Heart right ventricle (tissue), 16 donors: ENCODE results near the gene GRID1. TPM values are rescaled to one million over a fixed set of nuclear protein-coding genes. Genes with fewer than 3 reads are reported as not detected.

Source experiments
- ATAC-seq, 8 donors: fragments of 200-7000 bp; cut with Tn5 transposase; one replicate each; pipeline ENCODE4 v1.9.1; 2020; ENCODE audit warnings: mild to moderate bottlenecking in 8 of 8, moderate library complexity in 8 of 8, moderate number of reproducible peaks in 1 of 8
- DNase-seq, 2 donors: peaks; one replicate each; pipeline ENCODE4 v3.0.0-alpha.2; 2020
- H3K27ac ChIP-seq, 10 donors: fragments of 200-600 bp; sonication (generic) in 2 of 10; one replicate each; pipeline versions ENCODE4 v1.5.0 to v1.8.0; 2020 to 2022; ENCODE audit warnings: mild to moderate bottlenecking in 3 of 10
- H3K27me3 ChIP-seq, 7 donors: fragments of 200-600 bp; one replicate each; pipeline ENCODE4 v1.8.0; 2021 to 2022; ENCODE audit warnings: mild to moderate bottlenecking in 2 of 7
- H3K36me3 ChIP-seq, 9 donors: fragments of 200-600 bp; sonication (generic) in 1 of 9; one replicate each; pipeline versions ENCODE4 v1.5.0 to v1.8.0; 2020 to 2022; ENCODE audit warnings: mild to moderate bottlenecking in 2 of 9
- H3K4me1 ChIP-seq, 9 donors: fragments of 200-600 bp; sonication (generic) in 1 of 9; one replicate each; pipeline versions ENCODE4 v1.5.0 to v1.8.0; 2020 to 2022; ENCODE audit warnings: mild to moderate bottlenecking in 4 of 9
- H3K4me3 ChIP-seq, 10 donors: fragments of 200-600 bp; sonication (generic) in 2 of 10; one replicate each; pipeline versions ENCODE4 v1.5.0 to v1.8.0; 2020 to 2022; ENCODE audit warnings: mild to moderate bottlenecking in 7 of 10, moderate library complexity in 2 of 10
- H3K9me3 ChIP-seq, 11 donors: fragments of 200-600 bp in 10 of 11; sonication (generic) in 2 of 11; one replicate each; pipeline versions ENCODE4 v1.5.0 to v1.8.0; 2013 to 2022; ENCODE audit warnings: mild to moderate bottlenecking in 2 of 11, control low read depth in 1 of 11, moderate library complexity in 1 of 11
- CTCF ChIP-seq, 9 donors: fragments of 200-600 bp; sonication (generic) in 2 of 9; IDR thresholded peaks; one replicate each; pipeline versions ENCODE4 v1.5.0 to v1.8.0; 2021 to 2022; ENCODE audit warnings: antibody characterized with exemption in 9 of 9, mild to moderate bottlenecking in 5 of 9, moderate library complexity in 1 of 9
- WGBS, 2 donors: extraction: QIAGEN DNeasy Blood & Tissue Kit; methylation state at CpG; one replicate each; pipeline ENCODE4 v1.1.7; 2013; ENCODE audit warnings: inconsistent platforms in 1 of 2; 5-methylcytosine and 5-hydroxymethylcytosine counted together
- intact Hi-C, 10 donors: fragments of 100-400 bp; cut with DNase I; formaldehyde crosslinking; loops; one replicate each; pipeline versions ENCODE4 v1.11.1 to v1.14.2; 2022
- polyA plus RNA-seq, 2 donors: library from polyadenylated mRNA; stranded (reverse); fragments of 200-250 nt; gene quantifications; one replicate each; pipeline ENCODE4 v1.2.3, GENCODE V29; 2013
- total RNA-seq, 10 donors: library from RNA; stranded (reverse); fragmentation: NEBNext Ultra II Directional in 3 of 10; extraction: Animal tissue kit (Norgen Biotek cat#: 25700) in 3 of 10; gene quantifications; one replicate each; pipeline versions ENCODE4 v1.2.1 to v1.2.4, GENCODE V29; 2021 to 2023
- donor health status: Arrhythmogenic right ventricular cardiomyopathy.
- donor health status: ischemic (EF 13 %, LVEDD 7.1; RV severe dilation, severe dysfunction).
- donor health status: healthy with polysubstance abuse.
- donor health status: DM: no; HTN: yes; CAD: no.
- donor health status: DM: no; HTN: no; CAD: no.
- donor health status: ischemic (EF 25% LVEDD 6.9; RV normal size, moderate dysfunction).
- donor health status: ischemic (EF 25% LVEDD 5.7; RV mildly dilated, moderate dysfunction).
- donor health status: healthy.
- donor health status: DM: yes; HTN: yes; CAD: no.
- donor health status: Ischemic cardiomyopathy.
- donor health status: ischemic (EF 35%, LVEDD 5.7; RV mildly dilated, moderate dysfunction).
- donor health status: nonischemic (EF 11% LVEDD 7.7; RV severe dilation, severe dysfunction).
- donor health status: DM: yes; HTN: yes; CAD: no.
- donor health status: PGD.
- donor health status: ischemic (EF 29% LVEDD 5.4; RV normal size, mild dysfunction).
- donor health status: nonischemic (EF 23%, LVEDD 6.1; RV moderate dilation, normal function).

GRID1 gene
- total and polyA plus RNA-seq, 12 donors, result 0.44 to 3.4 (median 1.5) TPM

- WGBS, 2 donors, result 60 to 69% methylated on average over 6 of the region's 6 CpGs
- ATAC-seq (no peak), DNase-seq (no peak)
- no peak overlapping the region for H3K27ac ChIP-seq
- H3K4me1 ChIP-seq, result peaks cover 0 to 3% (median 0%) of the 10 kb centered on the region in 9 donors
- peaks cover 0 to 12% (median 0%) of the 10 kb centered on the region in 7 donors for H3K27me3 ChIP-seq
- H3K4me3 ChIP-seq, result no peak overlapping the region
- no peak for TF ChIP-seq CTCF (IDR thresholded peaks at IDR 0.05)
- peaks cover 0 to 27% (median 3%) of the 10 kb centered on the region in 11 donors for H3K9me3 ChIP-seq
- no peaks in the 10 kb centered on the region for H3K36me3 ChIP-seq
- intact Hi-C loops, result loop anchor here in 4 of 10 donors (10.0 kb wide), 1 partner anchor 381 kb away; no protein-coding TSS in a partner anchor
These were observed 372.6 kb downstream of the GRID1 start for GRCh38 chr10:85993840-85994507.

- intact Hi-C loops, result loop anchor here in 4 of 10 donors (10.0 kb wide), 1 partner anchor 382 kb away; no protein-coding TSS in a partner anchor
These were observed 373.5 kb downstream of the GRID1 start for GRCh38 chr10:85993140-85993539.

GRCh38 chr10:85992324-85992723 lies 374.3 kb downstream of the GRID1 start:
- Histone ChIP-seq H3K9me3 (peaks cover 0 to 10% (median 0%) of the 10 kb centered on the region in 11 donors), H3K4me1 (peaks cover 0 to 3% (median 0%) of the 10 kb centered on the region in 9 donors), H3K36me3 (no peaks in the 10 kb centered on the region), H3K27me3 (peaks cover 0 to 12% (median 5%) of the 10 kb centered on the region in 7 donors), H3K27ac (no peak overlapping the region), H3K4me3 (no peak overlapping the region)
- no peak for ATAC-seq
- intact Hi-C loops, result loop anchor here in 4 of 10 donors (10.0 kb wide), 1 partner anchor 382 kb away; no protein-coding TSS in a partner anchor
- no peak for DNase-seq
- WGBS, 2 donors, result 52 to 63% methylated on average over 1 of the region's 1 CpG
- TF ChIP-seq CTCF (IDR thresholded peaks at IDR 0.05), result no peak

More at GRCh38 chr10:85993140-85993539, 373.5 kb downstream of the GRID1 start:
- Histone ChIP-seq H3K9me3 (peaks cover 0 to 18% (median 3%) of the 10 kb centered on the region in 11 donors), H3K4me1 (peaks cover 0 to 3% (median 0%) of the 10 kb centered on the region in 9 donors), H3K27me3 (peaks cover 0 to 12% (median 5%) of the 10 kb centered on the region in 7 donors), H3K36me3 (no peaks in the 10 kb centered on the region), H3K4me3 (no peak overlapping the region), H3K27ac (no peak overlapping the region)
- 95 to 98% methylated on average over 1 of the region's 1 CpG for WGBS, 2 donors
- ATAC-seq (no peak), DNase-seq (no peak)
- no peak for TF ChIP-seq CTCF (IDR thresholded peaks at IDR 0.05)

- no peak for TF ChIP-seq CTCF (IDR thresholded peaks at IDR 0.05)
- Histone ChIP-seq H3K4me1 (no peaks in the 10 kb centered on the region), H3K4me3 (no peak overlapping the region), H3K27me3 (peaks cover 0 to 10% (median 5%) of the 10 kb centered on the region in 7 donors), H3K9me3 (no peaks in the 10 kb centered on the region), H3K27ac (no peak overlapping the region), H3K36me3 (no peaks in the 10 kb centered on the region)
- DNase-seq (no peak), ATAC-seq (no peak)
- WGBS, 2 donors, result 64 to 84% methylated on average over 1 of the region's 1 CpG
- intact Hi-C loops, result no loop called here
These were observed 379.8 kb downstream of the GRID1 start for GRCh38 chr10:85986777-85987176.
